HEK293 (cell line): ENCODE measurements around the gene GNG7.
A peak's percentile ranks its signal among the peaks of the same experiment; 100 is the strongest.

Experiments
- CTCF ChIA-PET: fragments of 350-600 bp; formaldehyde crosslinking; extraction: SDS; loops from one replicate; lab custom pipeline; 2021; ENCODE audit warnings: antibody characterized with exemption; lab: Yijun Ruan, JAX
- POLR2A ChIA-PET: fragments of 300-600 bp; formaldehyde crosslinking; extraction: SDS; loops from one replicate; lab custom pipeline; 2020; ENCODE audit warnings: antibody characterized with exemption, inconsistent platforms; lab: Yijun Ruan, JAX
- H3K27ac ChIP-seq: fragments of 200-500 bp; sonication (Bioruptor generic); 2 replicates; pipeline ENCODE4 v1.5.1; 2014; ENCODE audit warnings: low read depth, low read length, control low read depth, inconsistent platforms; ENCODE audit errors: extremely low read depth
- H3K36me3 ChIP-seq, 2 experiments: fragments of 200-500 bp in 1 of 2; sonication (Bioruptor generic) in 1 of 2; 1 replicate in 1 of 2; 2 replicates in 1 of 2; pipeline ENCODE4 v1.5.1; 2014 to 2017; ENCODE audit warnings: inconsistent platforms in 2 of 2, low read length in 2 of 2; ENCODE audit not compliant: control insufficient read depth in 2 of 2, insufficient read depth in 1 of 2
- H3K4me1 ChIP-seq: fragments of 200-500 bp; sonication (Bioruptor generic); 2 replicates; pipeline ENCODE4 v1.5.1; 2014; ENCODE audit warnings: mild to moderate bottlenecking, low read length, inconsistent platforms; ENCODE audit not compliant: control insufficient read depth, insufficient read depth
- H3K4me3 ChIP-seq: 2 replicates; pipeline ENCODE4 v1.5.1; 2011; ENCODE audit warnings: low read depth, mild to moderate bottlenecking, control low read depth, low read length, moderate library complexity
- H3K9me3 ChIP-seq: fragments of 200-500 bp; sonication (Bioruptor generic); 2 replicates; pipeline ENCODE4 v1.5.1; 2014; ENCODE audit warnings: low read depth, low read length, inconsistent platforms; ENCODE audit not compliant: control insufficient read depth, insufficient read depth
- ATF2 ChIP-seq: fragments of 450-650 bp; formaldehyde crosslinking; IDR thresholded peaks from 2 replicates; pipeline ENCODE4 v1.5.1; 2016; ENCODE audit warnings: missing biosample characterization, missing genetic modification characterization, low read depth
- EGR2 ChIP-seq: fragments of 450-650 bp; formaldehyde crosslinking; IDR thresholded peaks from 2 replicates; pipeline ENCODE4 v1.5.1; 2016; ENCODE audit warnings: low read depth, missing biosample characterization, missing genetic modification characterization
- KLF9 ChIP-seq: fragments of 450-650 bp; formaldehyde crosslinking; IDR thresholded peaks from 2 replicates; pipeline ENCODE4 v1.5.1; 2016; ENCODE audit warnings: missing biosample characterization, missing genetic modification characterization, low read depth
- SP3 ChIP-seq: fragments of 450-650 bp; formaldehyde crosslinking; IDR thresholded peaks from 2 replicates; pipeline ENCODE4 v1.5.1; 2016; ENCODE audit warnings: missing biosample characterization, missing genetic modification characterization
- ZBTB10 ChIP-seq: fragments of 450-650 bp; formaldehyde crosslinking; IDR thresholded peaks from 2 replicates; pipeline ENCODE4 v1.5.1; 2016; ENCODE audit warnings: missing biosample characterization, missing genetic modification characterization
- ZFHX2 ChIP-seq: fragments of 450-650 bp; formaldehyde crosslinking; conservative IDR thresholded peaks from 2 replicates; pipeline ENCODE4 v1.5.1; 2016; ENCODE audit warnings: missing biosample characterization, missing genetic modification characterization
- ZFP3 ChIP-seq: fragments of 450-650 bp; formaldehyde crosslinking; IDR thresholded peaks from 2 replicates; pipeline ENCODE4 v1.5.1; 2016; ENCODE audit warnings: low read depth, missing biosample characterization, missing genetic modification characterization
- ZNF16 ChIP-seq: fragments of 450-650 bp; formaldehyde crosslinking; IDR thresholded peaks from 2 replicates; pipeline ENCODE4 v1.5.1; 2016; ENCODE audit warnings: low read depth, missing biosample characterization, missing genetic modification characterization
- ZNF169 ChIP-seq: fragments of 450-650 bp; formaldehyde crosslinking; IDR thresholded peaks from 2 replicates; pipeline ENCODE4 v1.5.1; 2016; ENCODE audit warnings: missing biosample characterization, missing genetic modification characterization
- ZNF174 ChIP-seq: fragments of 450-650 bp; formaldehyde crosslinking; IDR thresholded peaks from 2 replicates; pipeline ENCODE4 v1.5.0; 2017; ENCODE audit warnings: missing biosample characterization, mild to moderate bottlenecking, missing genetic modification characterization
- ZNF223 ChIP-seq: fragments of 450-650 bp; formaldehyde crosslinking; IDR thresholded peaks from 2 replicates; pipeline ENCODE4 v1.5.1; 2016; ENCODE audit warnings: missing biosample characterization, missing genetic modification characterization
- ZNF645 ChIP-seq: fragments of 450-650 bp; formaldehyde crosslinking; IDR thresholded peaks from 2 replicates; pipeline ENCODE4; 2016; ENCODE audit warnings: missing biosample characterization, missing genetic modification characterization
- ZNF707 ChIP-seq: fragments of 450-650 bp; formaldehyde crosslinking; IDR thresholded peaks from 2 replicates; pipeline ENCODE4 v1.5.1; 2016; ENCODE audit warnings: missing biosample characterization, missing genetic modification characterization
- ZNF747 ChIP-seq: fragments of 450-650 bp; formaldehyde crosslinking; IDR thresholded peaks from 2 replicates; pipeline ENCODE4 v1.5.1; 2016; ENCODE audit warnings: missing biosample characterization, missing genetic modification characterization
- TF ChIP-seq, protein P1 (sequence below): fragments of 450-650 bp; formaldehyde crosslinking; IDR thresholded peaks from 2 replicates; pipeline ENCODE4 v1.5.1; 2016; ENCODE audit warnings: missing biosample characterization, missing genetic modification characterization
- TF ChIP-seq, protein P2 (sequence below): fragments of 450-650 bp; formaldehyde crosslinking; IDR thresholded peaks from 2 replicates; pipeline ENCODE4 v1.5.1; 2016; ENCODE audit warnings: missing biosample characterization, missing genetic modification characterization
- TF ChIP-seq, protein P3 (sequence below): IDR thresholded peaks from 2 replicates; pipeline ENCODE4 v1.6.1; 2011; ENCODE audit warnings: mild to moderate bottlenecking, low read depth, low read length, borderline replicate concordance

GNG7 gene

DNA sequence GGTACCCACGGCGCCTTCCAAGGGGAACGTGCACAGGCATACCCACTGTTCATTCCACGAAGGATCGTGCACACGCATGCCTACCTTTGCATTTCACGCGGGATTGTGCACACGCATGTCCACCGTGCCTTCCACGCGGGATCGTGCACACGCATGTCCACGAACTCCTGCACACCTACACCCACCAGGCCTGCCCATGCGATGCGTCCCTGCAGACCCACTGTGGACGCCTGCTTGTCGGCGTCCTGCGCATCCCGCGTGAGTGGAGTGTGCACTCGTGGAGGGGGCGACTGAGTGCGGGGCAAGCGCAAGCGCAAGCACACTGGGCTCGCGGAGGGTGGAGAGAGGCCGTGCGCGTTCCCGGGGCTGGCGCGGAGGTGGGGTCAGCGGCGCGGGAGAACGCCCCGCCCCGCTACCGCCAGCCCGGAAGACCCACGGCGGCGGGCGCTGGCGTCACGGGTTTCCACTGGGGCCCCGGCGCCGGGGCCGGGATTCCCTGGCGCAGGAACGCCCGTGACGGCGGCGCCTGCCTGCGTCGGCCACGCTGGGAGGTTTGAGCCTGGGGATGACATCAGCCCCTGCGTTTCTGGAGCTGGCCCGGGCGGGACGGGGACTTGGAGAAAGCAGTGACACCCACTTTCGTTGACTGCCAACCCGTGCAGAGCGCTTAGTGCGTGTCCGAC lies 207.9 kb downstream of the GNG7 start (continued):
- TF ChIP-seq ZNF747: no peak
- no peak for TF ChIP-seq ZNF169 (tag by site-specific recombination)
- TF ChIP-seq ZFP3 (tag by site-specific recombination): no peak
- TF ChIP-seq ZNF645: no peak
- TF ChIP-seq, protein P1, sequence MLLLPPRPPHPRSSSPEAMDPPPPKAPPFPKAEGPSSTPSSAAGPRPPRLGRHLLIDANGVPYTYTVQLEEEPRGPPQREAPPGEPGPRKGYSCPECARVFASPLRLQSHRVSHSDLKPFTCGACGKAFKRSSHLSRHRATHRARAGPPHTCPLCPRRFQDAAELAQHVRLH: no peak
- TF ChIP-seq ZNF223 (tag by site-specific recombination): no peak
- no peak for TF ChIP-seq ZNF174
- TF ChIP-seq ZBTB10 (tag by site-specific recombination): no peak
- no peak for TF ChIP-seq KLF9
- 0 out of 2 replicates have a peak, but pooled peaks have one; percentile 20 for TF ChIP-seq SP3 (tag by site-specific recombination)

DNA sequence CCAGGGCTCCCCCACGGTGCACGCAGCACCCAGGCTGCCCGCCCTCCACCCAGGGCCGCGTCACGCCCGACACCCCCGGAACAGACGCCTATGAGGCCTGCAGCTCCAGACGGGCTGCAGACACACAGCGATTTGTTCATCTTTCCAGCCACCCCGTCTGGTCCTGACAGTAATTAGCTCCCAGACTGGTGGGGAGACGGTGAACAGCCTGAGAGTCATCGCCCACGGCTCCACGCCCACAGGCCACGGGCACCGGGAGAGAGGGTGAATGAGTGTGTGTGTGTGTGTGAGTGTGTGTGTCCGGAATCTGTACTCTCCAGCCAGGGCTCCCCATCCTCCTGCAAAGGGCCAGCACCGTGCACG lies 208.4 kb downstream of the GNG7 start:
- no peaks in the 10 kb centered on the region for H3K36me3 ChIP-seq
- H3K27ac ChIP-seq: no peak overlapping the region
- ChIA-PET POLR2A (interaction anchor here (1.1 to 13.1 kb wide), 4 partner anchors 14 to 47 kb away, joined by 3 to 168 read pairs (median 4); partner anchors contain the start of gene GADD45B), CTCF (interaction anchor here (0.6 to 0.9 kb wide), 2 partner anchors 30 to 220 kb away, joined by 3 read pairs; no protein-coding TSS in a partner anchor)
- no peak overlapping the region for H3K4me3 ChIP-seq
- H3K4me1 ChIP-seq: no peaks in the 10 kb centered on the region
- TF ChIP-seq SP3 (tag by site-specific recombination) (no peak), EGR2 (tag by site-specific recombination) (peak; percentile 95), ZFHX2 (tag by site-specific recombination) (peak; percentile 98), ZNF707 (no peak), ZNF16 (tag by site-specific recombination) (no peak), ATF2 (tag by site-specific recombination) (no peak)
- TF ChIP-seq, protein P2, sequence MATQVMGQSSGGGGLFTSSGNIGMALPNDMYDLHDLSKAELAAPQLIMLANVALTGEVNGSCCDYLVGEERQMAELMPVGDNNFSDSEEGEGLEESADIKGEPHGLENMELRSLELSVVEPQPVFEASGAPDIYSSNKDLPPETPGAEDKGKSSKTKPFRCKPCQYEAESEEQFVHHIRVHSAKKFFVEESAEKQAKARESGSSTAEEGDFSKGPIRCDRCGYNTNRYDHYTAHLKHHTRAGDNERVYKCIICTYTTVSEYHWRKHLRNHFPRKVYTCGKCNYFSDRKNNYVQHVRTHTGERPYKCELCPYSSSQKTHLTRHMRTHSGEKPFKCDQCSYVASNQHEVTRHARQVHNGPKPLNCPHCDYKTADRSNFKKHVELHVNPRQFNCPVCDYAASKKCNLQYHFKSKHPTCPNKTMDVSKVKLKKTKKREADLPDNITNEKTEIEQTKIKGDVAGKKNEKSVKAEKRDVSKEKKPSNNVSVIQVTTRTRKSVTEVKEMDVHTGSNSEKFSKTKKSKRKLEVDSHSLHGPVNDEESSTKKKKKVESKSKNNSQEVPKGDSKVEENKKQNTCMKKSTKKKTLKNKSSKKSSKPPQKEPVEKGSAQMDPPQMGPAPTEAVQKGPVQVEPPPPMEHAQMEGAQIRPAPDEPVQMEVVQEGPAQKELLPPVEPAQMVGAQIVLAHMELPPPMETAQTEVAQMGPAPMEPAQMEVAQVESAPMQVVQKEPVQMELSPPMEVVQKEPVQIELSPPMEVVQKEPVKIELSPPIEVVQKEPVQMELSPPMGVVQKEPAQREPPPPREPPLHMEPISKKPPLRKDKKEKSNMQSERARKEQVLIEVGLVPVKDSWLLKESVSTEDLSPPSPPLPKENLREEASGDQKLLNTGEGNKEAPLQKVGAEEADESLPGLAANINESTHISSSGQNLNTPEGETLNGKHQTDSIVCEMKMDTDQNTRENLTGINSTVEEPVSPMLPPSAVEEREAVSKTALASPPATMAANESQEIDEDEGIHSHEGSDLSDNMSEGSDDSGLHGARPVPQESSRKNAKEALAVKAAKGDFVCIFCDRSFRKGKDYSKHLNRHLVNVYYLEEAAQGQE: no peak
- TF ChIP-seq, protein P3, sequence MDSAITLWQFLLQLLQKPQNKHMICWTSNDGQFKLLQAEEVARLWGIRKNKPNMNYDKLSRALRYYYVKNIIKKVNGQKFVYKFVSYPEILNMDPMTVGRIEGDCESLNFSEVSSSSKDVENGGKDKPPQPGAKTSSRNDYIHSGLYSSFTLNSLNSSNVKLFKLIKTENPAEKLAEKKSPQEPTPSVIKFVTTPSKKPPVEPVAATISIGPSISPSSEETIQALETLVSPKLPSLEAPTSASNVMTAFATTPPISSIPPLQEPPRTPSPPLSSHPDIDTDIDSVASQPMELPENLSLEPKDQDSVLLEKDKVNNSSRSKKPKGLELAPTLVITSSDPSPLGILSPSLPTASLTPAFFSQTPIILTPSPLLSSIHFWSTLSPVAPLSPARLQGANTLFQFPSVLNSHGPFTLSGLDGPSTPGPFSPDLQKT: no peak
- no peaks in the 10 kb centered on the region for H3K9me3 ChIP-seq
